ENCODE measurements around the gene FSCB.
"Not testable (repeated sequence)": the region's sequence is repeated elsewhere in the genome, so short reads cannot be mapped to it uniquely, and the experiment has no call there.

The FSCB gene

GRCh38 chr14:44507183-44507582, at the start of gene FSCB:
Gene FSCB, minus strand, starts transcription at chr14:44507283. Its CDS starts 296 bp downstream, at chr14:44506987.
- Histone ChIP-seq H3K4me1 (no peaks in the 10 kb centered on the region), H3K9me3 (replicated peaks in 1 of 11) (no peaks in the 10 kb centered on the region), H3K4me2 (no peak within 1 kb of the TSS), H3K4me3 (no peak within 1 kb of the TSS), H3K9ac (no peak within 1 kb of the TSS), H4K20me1 (no peaks in the 10 kb centered on the region), H3K27ac (no peak within 1 kb of the TSS), H3K27me3 (no peaks in the 10 kb centered on the region), H3K36me3 (no peaks in the 10 kb centered on the region)
- no peak for TF ChIP-seq Cebpa-rat (IDR thresholded peaks at IDR 0.05)

GRCh38 chr14:44531658-44532057, 24.6 kb upstream of the FSCB start:
- Histone ChIP-seq H3K4me2 (no peak overlapping the region), H3K9me3 (replicated peaks in 1 of 11) (no peaks in the 10 kb centered on the region), H4K20me1 (no peaks in the 10 kb centered on the region), H3K4me1 (no peaks in the 10 kb centered on the region), H3K4me3 (no peak overlapping the region), H3K36me3 (no peaks in the 10 kb centered on the region), H3K27me3 (no peaks in the 10 kb centered on the region), H3K27ac (no peak overlapping the region), H3K9ac (no peak overlapping the region)
- TF ChIP-seq Cebpa-rat (IDR thresholded peaks at IDR 0.05), result no peak

GRCh38 chr14:44530475-44530874, 23.4 kb upstream of the FSCB start:
- Histone ChIP-seq H3K4me2 (no peak overlapping the region), H4K20me1 (no peaks in the 10 kb centered on the region), H3K9me3 (replicated peaks in 1 of 11) (no peaks in the 10 kb centered on the region), H3K4me3 (no peak overlapping the region), H3K4me1 (no peaks in the 10 kb centered on the region), H3K27ac (no peak overlapping the region), H3K9ac (no peak overlapping the region), H3K36me3 (no peaks in the 10 kb centered on the region), H3K27me3 (no peaks in the 10 kb centered on the region)
- no peak for TF ChIP-seq Cebpa-rat (IDR thresholded peaks at IDR 0.05)

GRCh38 chr14:44529026-44529425, 21.9 kb upstream of the FSCB start:
- no peak overlapping the region for H3K27ac ChIP-seq
- no peak overlapping the region for H3K4me2 ChIP-seq
- no peaks in the 10 kb centered on the region for H3K36me3 ChIP-seq
- H4K20me1 ChIP-seq, result no peaks in the 10 kb centered on the region
- H3K9ac ChIP-seq, result no peak overlapping the region
- H3K4me3 ChIP-seq, result no peak overlapping the region
- H3K4me1 ChIP-seq, result no peaks in the 10 kb centered on the region
- no peaks in the 10 kb centered on the region for H3K27me3 ChIP-seq
- TF ChIP-seq Cebpa-rat (IDR thresholded peaks at IDR 0.05), result no peak
- no peaks in the 10 kb centered on the region for H3K9me3 ChIP-seq (replicated peaks in 1 of 11)

- no peaks in the 10 kb centered on the region for H3K36me3 ChIP-seq
- no peak overlapping the region for H3K4me3 ChIP-seq
- H4K20me1 ChIP-seq, result no peaks in the 10 kb centered on the region
- no peak overlapping the region for H3K27ac ChIP-seq
- no peaks in the 10 kb centered on the region for H3K9me3 ChIP-seq (replicated peaks in 1 of 11)
- no peak for TF ChIP-seq Cebpa-rat (IDR thresholded peaks at IDR 0.05)
- H3K9ac ChIP-seq, result no peak overlapping the region
- no peaks in the 10 kb centered on the region for H3K27me3 ChIP-seq
- no peaks in the 10 kb centered on the region for H3K4me1 ChIP-seq
- no peak overlapping the region for H3K4me2 ChIP-seq
Measured at GRCh38 chr14:44528180-44528579, 21.1 kb upstream of the FSCB start.

- Histone ChIP-seq H3K27me3 (no peaks in the 10 kb centered on the region), H3K9ac (no peak overlapping the region), H3K4me1 (no peaks in the 10 kb centered on the region), H3K4me2 (no peak overlapping the region), H3K27ac (no peak overlapping the region), H3K9me3 (replicated peaks in 1 of 11) (no peaks in the 10 kb centered on the region), H4K20me1 (no peaks in the 10 kb centered on the region), H3K4me3 (no peak overlapping the region), H3K36me3 (no peaks in the 10 kb centered on the region)
- TF ChIP-seq Cebpa-rat (IDR thresholded peaks at IDR 0.05), result no peak
Measured at GRCh38 chr14:44525237-44525636, 18.2 kb upstream of the FSCB start.

- H3K4me3 ChIP-seq, result not testable (repeated sequence)
Measured at GRCh38 chr14:44515668-44516067, 8.6 kb upstream of the FSCB start.

GRCh38 chr14:44508834-44509233, 1.8 kb upstream of the FSCB start:
- no peak for TF ChIP-seq Cebpa-rat (IDR thresholded peaks at IDR 0.05)
- H3K9ac ChIP-seq, result no peak overlapping the region
- no peaks in the 10 kb centered on the region for H3K9me3 ChIP-seq (replicated peaks in 1 of 11)
- no peaks in the 10 kb centered on the region for H3K27me3 ChIP-seq
- no peaks in the 10 kb centered on the region for H3K36me3 ChIP-seq
- H3K4me2 ChIP-seq, result no peak overlapping the region
- H3K4me1 ChIP-seq, result no peaks in the 10 kb centered on the region
- no peaks in the 10 kb centered on the region for H4K20me1 ChIP-seq
- no peak overlapping the region for H3K27ac ChIP-seq
- no peak overlapping the region for H3K4me3 ChIP-seq

More at GRCh38 chr14:44515668-44516067, 8.6 kb upstream of the FSCB start:
- not testable (repeated sequence) for H3K9me3 ChIP-seq (replicated peaks in 1 of 11); H3K9ac ChIP-seq; H3K36me3 ChIP-seq; H3K4me2 ChIP-seq; H4K20me1 ChIP-seq; H3K27me3 ChIP-seq; H3K27ac ChIP-seq; H3K4me1 ChIP-seq

- Histone ChIP-seq H3K27me3 (no peaks in the 10 kb centered on the region), H3K4me2 (no peak overlapping the region), H4K20me1 (no peaks in the 10 kb centered on the region), H3K4me3 (no peak overlapping the region), H3K4me1 (no peaks in the 10 kb centered on the region), H3K36me3 (no peaks in the 10 kb centered on the region), H3K27ac (no peak overlapping the region), H3K9me3 (replicated peaks in 1 of 11) (no peaks in the 10 kb centered on the region), H3K9ac (no peak overlapping the region)
- TF ChIP-seq Cebpa-rat (IDR thresholded peaks at IDR 0.05), result no peak
Measured at GRCh38 chr14:44505588-44505987, 1.5 kb downstream of the FSCB start.

- H3K9me3 ChIP-seq (replicated peaks in 1 of 11), result 0 out of 22 replicates have a peak, but pooled peaks cover 0 to 3% (median 0%) of the 10 kb centered on the region in 11 experiments
- no peaks in the 10 kb centered on the region for H3K27me3 ChIP-seq
- no peak for TF ChIP-seq Cebpa-rat (IDR thresholded peaks at IDR 0.05)
- H3K4me2 ChIP-seq, result no peak overlapping the region
- no peaks in the 10 kb centered on the region for H4K20me1 ChIP-seq
- no peak overlapping the region for H3K9ac ChIP-seq
- no peaks in the 10 kb centered on the region for H3K36me3 ChIP-seq
- no peaks in the 10 kb centered on the region for H3K4me1 ChIP-seq
- H3K27ac ChIP-seq, result no peak overlapping the region
- H3K4me3 ChIP-seq, result no peak overlapping the region
Measured at GRCh38 chr14:44497148-44497547, 9.9 kb downstream of the FSCB start.

GRCh38 chr14:44494137-44494536, 12.9 kb downstream of the FSCB start:
- Histone ChIP-seq H3K36me3 (no peaks in the 10 kb centered on the region), H3K27ac (no peak overlapping the region), H3K4me2 (no peak overlapping the region), H4K20me1 (no peaks in the 10 kb centered on the region), H3K4me1 (no peaks in the 10 kb centered on the region), H3K4me3 (no peak overlapping the region), H3K27me3 (no peaks in the 10 kb centered on the region), H3K9me3 (replicated peaks in 1 of 11) (0 out of 22 replicates have a peak, but pooled peaks cover 0 to 6% (median 0%) of the 10 kb centered on the region in 11 experiments), H3K9ac (no peak overlapping the region)
- TF ChIP-seq Cebpa-rat (IDR thresholded peaks at IDR 0.05), result no peak

Data from BLaER1 treated with 17β-estradiol and CSF1 and Interleukin-3, amounts not matched to agents 10 nM and 100 nM (cell line).